ENCODE results near the gene MVB12B.
"Not testable (repeated sequence)": the region's sequence is repeated elsewhere in the genome, so short reads cannot be mapped to it uniquely, and the experiment has no call there.

Gene MVB12B

GRCh38 chr9:126532951-126533925, 206.6 kb downstream of the MVB12B start:
- Histone ChIP-seq H3K4me3 (ENCODE audit: low read depth, low read length) (no peak overlapping the region), H3K79me2 (ENCODE audit: control insufficient read depth, insufficient read depth, low read length, unreplicated experiment) (no peaks in the 10 kb centered on the region), H2AFZ (ENCODE audit: low read length, unreplicated experiment) (no peak overlapping the region), H3K36me3 (ENCODE audit: insufficient read depth, low read length) (no peaks in the 10 kb centered on the region), H3K27me3 (ENCODE audit: insufficient read depth, low read length) (peaks cover 51% of the 10 kb centered on the region), H3K27ac (ENCODE audit: low read depth, low read length) (no peak overlapping the region), H3K4me1 (ENCODE audit: control insufficient read depth, insufficient read depth, low read length, unreplicated experiment) (no peaks in the 10 kb centered on the region)

- Histone ChIP-seq H3K27me3 (ENCODE audit: insufficient read depth, low read length) (peaks cover 52% of the 10 kb centered on the region), H3K4me3 (ENCODE audit: low read depth, low read length) (no peak overlapping the region), H3K36me3 (ENCODE audit: insufficient read depth, low read length) (no peaks in the 10 kb centered on the region), H3K4me1 (ENCODE audit: control insufficient read depth, insufficient read depth, low read length, unreplicated experiment) (no peaks in the 10 kb centered on the region), H3K27ac (ENCODE audit: low read depth, low read length) (no peak overlapping the region), H3K79me2 (ENCODE audit: control insufficient read depth, insufficient read depth, low read length, unreplicated experiment) (no peaks in the 10 kb centered on the region), H2AFZ (ENCODE audit: low read length, unreplicated experiment) (no peak overlapping the region)
These were observed 207.3 kb downstream of the MVB12B start for GRCh38 chr9:126533926-126534310.

GRCh38 chr9:126534431-126535186, 208.0 kb downstream of the MVB12B start:
- H3K4me1 ChIP-seq (ENCODE audit: control insufficient read depth, insufficient read depth, low read length, unreplicated experiment) = no peaks in the 10 kb centered on the region
- no peak overlapping the region for H2AFZ ChIP-seq (ENCODE audit: low read length, unreplicated experiment)
- H3K79me2 ChIP-seq (ENCODE audit: control insufficient read depth, insufficient read depth, low read length, unreplicated experiment) = no peaks in the 10 kb centered on the region
- H3K4me3 ChIP-seq (ENCODE audit: low read depth, low read length) = no peak overlapping the region
- H3K27me3 ChIP-seq (ENCODE audit: insufficient read depth, low read length) = peaks cover 54% of the 10 kb centered on the region
- no peak overlapping the region for H3K27ac ChIP-seq (ENCODE audit: low read depth, low read length)
- no peaks in the 10 kb centered on the region for H3K36me3 ChIP-seq (ENCODE audit: insufficient read depth, low read length)

- H3K79me2 ChIP-seq (ENCODE audit: control insufficient read depth, insufficient read depth, low read length, unreplicated experiment) = no peaks in the 10 kb centered on the region
- no peak overlapping the region for H3K4me3 ChIP-seq (ENCODE audit: low read depth, low read length)
- no peaks in the 10 kb centered on the region for H3K36me3 ChIP-seq (ENCODE audit: insufficient read depth, low read length)
- H3K27me3 ChIP-seq (ENCODE audit: insufficient read depth, low read length) = peaks cover 54% of the 10 kb centered on the region
- no peak overlapping the region for H2AFZ ChIP-seq (ENCODE audit: low read length, unreplicated experiment)
- no peak overlapping the region for H3K27ac ChIP-seq (ENCODE audit: low read depth, low read length)
- no peaks in the 10 kb centered on the region for H3K4me1 ChIP-seq (ENCODE audit: control insufficient read depth, insufficient read depth, low read length, unreplicated experiment)
These were observed 209.5 kb downstream of the MVB12B start for GRCh38 chr9:126536131-126536530.

GRCh38 chr9:126536841-126537465, 210.3 kb downstream of the MVB12B start:
- H3K79me2 ChIP-seq (ENCODE audit: control insufficient read depth, insufficient read depth, low read length, unreplicated experiment) = no peaks in the 10 kb centered on the region
- peaks cover 54% of the 10 kb centered on the region for H3K27me3 ChIP-seq (ENCODE audit: insufficient read depth, low read length)
- H3K36me3 ChIP-seq (ENCODE audit: insufficient read depth, low read length) = no peaks in the 10 kb centered on the region
- no peak overlapping the region for H2AFZ ChIP-seq (ENCODE audit: low read length, unreplicated experiment)
- H3K4me1 ChIP-seq (ENCODE audit: control insufficient read depth, insufficient read depth, low read length, unreplicated experiment) = no peaks in the 10 kb centered on the region
- no peak overlapping the region for H3K27ac ChIP-seq (ENCODE audit: low read depth, low read length)
- no peak overlapping the region for H3K4me3 ChIP-seq (ENCODE audit: low read depth, low read length)

GRCh38 chr9:126538550-126538949, 211.9 kb downstream of the MVB12B start:
- Histone ChIP-seq H3K27ac (ENCODE audit: low read depth, low read length) (no peak overlapping the region), H3K79me2 (ENCODE audit: control insufficient read depth, insufficient read depth, low read length, unreplicated experiment) (no peaks in the 10 kb centered on the region), H3K27me3 (ENCODE audit: insufficient read depth, low read length) (peaks cover 45% of the 10 kb centered on the region), H3K36me3 (ENCODE audit: insufficient read depth, low read length) (no peaks in the 10 kb centered on the region), H2AFZ (ENCODE audit: low read length, unreplicated experiment) (no peak overlapping the region), H3K4me3 (ENCODE audit: low read depth, low read length) (no peak overlapping the region), H3K4me1 (ENCODE audit: control insufficient read depth, insufficient read depth, low read length, unreplicated experiment) (no peaks in the 10 kb centered on the region)

GRCh38 chr9:126540398-126540797, 213.8 kb downstream of the MVB12B start:
- not testable (repeated sequence) for H3K27ac ChIP-seq (ENCODE audit: low read depth, low read length); H2AFZ ChIP-seq (ENCODE audit: low read length, unreplicated experiment); H3K36me3 ChIP-seq (ENCODE audit: insufficient read depth, low read length); H3K4me3 ChIP-seq (ENCODE audit: low read depth, low read length); H3K4me1 ChIP-seq (ENCODE audit: control insufficient read depth, insufficient read depth, low read length, unreplicated experiment); H3K79me2 ChIP-seq (ENCODE audit: control insufficient read depth, insufficient read depth, low read length, unreplicated experiment)
- H3K27me3 ChIP-seq (ENCODE audit: insufficient read depth, low read length) = peaks cover 33% of the 10 kb centered on the region

- Histone ChIP-seq H3K27me3 (ENCODE audit: insufficient read depth, low read length) (peaks cover 18% of the 10 kb centered on the region), H3K4me1 (ENCODE audit: control insufficient read depth, insufficient read depth, low read length, unreplicated experiment) (no peaks in the 10 kb centered on the region), H3K79me2 (ENCODE audit: control insufficient read depth, insufficient read depth, low read length, unreplicated experiment) (no peaks in the 10 kb centered on the region), H3K27ac (ENCODE audit: low read depth, low read length) (no peak overlapping the region), H3K36me3 (ENCODE audit: insufficient read depth, low read length) (no peaks in the 10 kb centered on the region), H2AFZ (ENCODE audit: low read length, unreplicated experiment) (no peak overlapping the region), H3K4me3 (ENCODE audit: low read depth, low read length) (no peak overlapping the region)
These were observed 216.9 kb downstream of the MVB12B start for GRCh38 chr9:126543490-126543889.

- Histone ChIP-seq H3K36me3 (ENCODE audit: insufficient read depth, low read length) (no peaks in the 10 kb centered on the region), H3K79me2 (ENCODE audit: control insufficient read depth, insufficient read depth, low read length, unreplicated experiment) (no peaks in the 10 kb centered on the region), H3K27ac (ENCODE audit: low read depth, low read length) (no peak overlapping the region), H3K4me1 (ENCODE audit: control insufficient read depth, insufficient read depth, low read length, unreplicated experiment) (no peaks in the 10 kb centered on the region), H3K27me3 (ENCODE audit: insufficient read depth, low read length) (peaks cover 11% of the 10 kb centered on the region), H3K4me3 (ENCODE audit: low read depth, low read length) (no peak overlapping the region), H2AFZ (ENCODE audit: low read length, unreplicated experiment) (no peak overlapping the region)
These were observed 218.5 kb downstream of the MVB12B start for GRCh38 chr9:126545106-126545505.

GRCh38 chr9:126546036-126546435, 219.4 kb downstream of the MVB12B start:
- no peak overlapping the region for H3K4me3 ChIP-seq (ENCODE audit: low read depth, low read length)
- no peak overlapping the region for H2AFZ ChIP-seq (ENCODE audit: low read length, unreplicated experiment)
- no peak overlapping the region for H3K27ac ChIP-seq (ENCODE audit: low read depth, low read length)
- no peaks in the 10 kb centered on the region for H3K4me1 ChIP-seq (ENCODE audit: control insufficient read depth, insufficient read depth, low read length, unreplicated experiment)
- H3K27me3 ChIP-seq (ENCODE audit: insufficient read depth, low read length) = peaks cover 11% of the 10 kb centered on the region
- no peaks in the 10 kb centered on the region for H3K36me3 ChIP-seq (ENCODE audit: insufficient read depth, low read length)
- no peaks in the 10 kb centered on the region for H3K79me2 ChIP-seq (ENCODE audit: control insufficient read depth, insufficient read depth, low read length, unreplicated experiment)

Data from ACC112 (cell line).